ENCODE measurements around the gene CUX1.
"Not testable (repeated sequence)": the region's sequence is repeated elsewhere in the genome, so short reads cannot be mapped to it uniquely, and the experiment has no call there.

The CUX1 gene

GRCh38 chr7:102182016-102182415 lies 364.6 kb downstream of the CUX1 start:
- Histone ChIP-seq H3K36me3 (replicated peaks; ENCODE audit: insufficient read depth, low read length) (no peaks in the 10 kb centered on the region), H3K79me2 (ENCODE audit: low read length) (no peaks in the 10 kb centered on the region), H3K27ac (ENCODE audit: low read length) (no peak overlapping the region), H3K9ac (ENCODE audit: low read length) (no peak overlapping the region), H3K27me3 (replicated peaks; ENCODE audit: insufficient read depth, low read length) (no peaks in the 10 kb centered on the region), H2AFZ (ENCODE audit: low read length) (no peak overlapping the region), H3K4me3 (ENCODE audit: low read length) (no peak overlapping the region), H3K4me1 (ENCODE audit: low read length) (no peaks in the 10 kb centered on the region), H3F3A (ENCODE audit: insufficient read depth, low read length) (no peaks in the 10 kb centered on the region), H3K9me2 (replicated peaks; ENCODE audit: insufficient read depth, low read length) (no peaks in the 10 kb centered on the region), H3K4me2 (ENCODE audit: low read depth, low read length) (no peak overlapping the region), H3K9me3 (replicated peaks; ENCODE audit: insufficient read depth, low read length) (no peaks in the 10 kb centered on the region), H4K20me1 (ENCODE audit: insufficient read depth, low read length) (no peaks in the 10 kb centered on the region)
- TF ChIP-seq EZH2phosphoT487 (IDR thresholded peaks at IDR 0.05; ENCODE audit: low read length) (no peak), EZH2 (optimal IDR thresholded peaks at IDR 0.05; ENCODE audit: low read depth, low read length) (no peak), CTCF (IDR thresholded peaks at IDR 0.05; ENCODE audit: low read length) (no peak)
- no peak for DNase-seq

- H3K9me2 ChIP-seq (replicated peaks; ENCODE audit: insufficient read depth, low read length); H3K27me3 ChIP-seq (replicated peaks; ENCODE audit: insufficient read depth, low read length); H3K9me3 ChIP-seq (replicated peaks; ENCODE audit: insufficient read depth, low read length); H3K79me2 ChIP-seq (ENCODE audit: low read length); H3K36me3 ChIP-seq (replicated peaks; ENCODE audit: insufficient read depth, low read length); H2AFZ ChIP-seq (ENCODE audit: low read length); DNase-seq; H3K4me1 ChIP-seq (ENCODE audit: low read length); H3K4me3 ChIP-seq (ENCODE audit: low read length); H3F3A ChIP-seq (ENCODE audit: insufficient read depth, low read length); H4K20me1 ChIP-seq (ENCODE audit: insufficient read depth, low read length); H3K27ac ChIP-seq (ENCODE audit: low read length); H3K4me2 ChIP-seq (ENCODE audit: low read depth, low read length); H3K9ac ChIP-seq (ENCODE audit: low read length): not testable (repeated sequence)
Measured at GRCh38 chr7:102183848-102184247, 366.4 kb downstream of the CUX1 start.

- no peak for DNase-seq
- no peaks in the 10 kb centered on the region for H3K27me3 ChIP-seq (replicated peaks; ENCODE audit: insufficient read depth, low read length)
- H3K4me1 ChIP-seq (ENCODE audit: low read length), result no peaks in the 10 kb centered on the region
- H3K36me3 ChIP-seq (replicated peaks; ENCODE audit: insufficient read depth, low read length), result no peaks in the 10 kb centered on the region
- no peaks in the 10 kb centered on the region for H4K20me1 ChIP-seq (ENCODE audit: insufficient read depth, low read length)
- H3K9ac ChIP-seq (ENCODE audit: low read length), result no peak overlapping the region
- TF ChIP-seq EZH2 (optimal IDR thresholded peaks at IDR 0.05; ENCODE audit: low read depth, low read length) (no peak), CTCF (IDR thresholded peaks at IDR 0.05; ENCODE audit: low read length) (no peak), EZH2phosphoT487 (IDR thresholded peaks at IDR 0.05; ENCODE audit: low read length) (no peak)
- H3K79me2 ChIP-seq (ENCODE audit: low read length), result no peaks in the 10 kb centered on the region
- H3F3A ChIP-seq (ENCODE audit: insufficient read depth, low read length), result no peaks in the 10 kb centered on the region
- no peaks in the 10 kb centered on the region for H3K9me2 ChIP-seq (replicated peaks; ENCODE audit: insufficient read depth, low read length)
- H3K27ac ChIP-seq (ENCODE audit: low read length), result no peak overlapping the region
- no peak overlapping the region for H3K4me3 ChIP-seq (ENCODE audit: low read length)
- no peak overlapping the region for H3K4me2 ChIP-seq (ENCODE audit: low read depth, low read length)
- H3K9me3 ChIP-seq (replicated peaks; ENCODE audit: insufficient read depth, low read length), result no peaks in the 10 kb centered on the region
- H2AFZ ChIP-seq (ENCODE audit: low read length), result no peak overlapping the region
Measured at GRCh38 chr7:102184303-102184702, 366.9 kb downstream of the CUX1 start.

GRCh38 chr7:102185796-102186195 lies 368.4 kb downstream of the CUX1 start:
- no peak for DNase-seq
- H3K36me3 ChIP-seq (replicated peaks; ENCODE audit: insufficient read depth, low read length), result no peaks in the 10 kb centered on the region
- H3K9me3 ChIP-seq (replicated peaks; ENCODE audit: insufficient read depth, low read length), result no peaks in the 10 kb centered on the region
- H3F3A ChIP-seq (ENCODE audit: insufficient read depth, low read length), result no peaks in the 10 kb centered on the region
- no peak overlapping the region for H3K9ac ChIP-seq (ENCODE audit: low read length)
- no peaks in the 10 kb centered on the region for H3K79me2 ChIP-seq (ENCODE audit: low read length)
- H3K4me3 ChIP-seq (ENCODE audit: low read length), result no peak overlapping the region
- H3K4me1 ChIP-seq (ENCODE audit: low read length), result no peaks in the 10 kb centered on the region
- no peak overlapping the region for H3K27ac ChIP-seq (ENCODE audit: low read length)
- no peak overlapping the region for H3K4me2 ChIP-seq (ENCODE audit: low read depth, low read length)
- no peaks in the 10 kb centered on the region for H3K27me3 ChIP-seq (replicated peaks; ENCODE audit: insufficient read depth, low read length)
- no peaks in the 10 kb centered on the region for H3K9me2 ChIP-seq (replicated peaks; ENCODE audit: insufficient read depth, low read length)
- H4K20me1 ChIP-seq (ENCODE audit: insufficient read depth, low read length), result no peaks in the 10 kb centered on the region
- H2AFZ ChIP-seq (ENCODE audit: low read length), result no peak overlapping the region
- TF ChIP-seq EZH2 (optimal IDR thresholded peaks at IDR 0.05; ENCODE audit: low read depth, low read length) (no peak), CTCF (IDR thresholded peaks at IDR 0.05; ENCODE audit: low read length) (no peak), EZH2phosphoT487 (IDR thresholded peaks at IDR 0.05; ENCODE audit: low read length) (no peak)

Data from MM.1S (cell line).